Panc1 (cell line): ENCODE results near the gene ITPRIP. TPM values are rescaled to one million over a fixed set of nuclear protein-coding genes. Genes with fewer than 3 reads are reported as not detected.

ENCODE experiments used
- ATAC-seq: fragments of 200-7000 bp; cut with Tn5 transposase; 2 replicates; pipeline ENCODE4 v1.9.1; 2020; ENCODE audit warnings: mild to moderate bottlenecking, moderate library complexity
- BruUV-seq: library from RNA; stranded (reverse); fragments of 400-500 nt; replicated peaks from 2 replicates; lab custom pipeline; 2021; lab: Mats Ljungman, UMichigan
- CTCF ChIA-PET: fragments of 300-600 bp; sonication (Branson Sonifier 250); formaldehyde crosslinking; loops from one replicate; lab custom pipeline; 2022; ENCODE audit warnings: antibody characterized with exemption; lab: Charles Lee
- POLR2A ChIA-PET: fragments of 300-600 bp; sonication (Branson Sonifier 250); formaldehyde crosslinking; loops from one replicate; lab custom pipeline; 2022; ENCODE audit warnings: antibody characterized with exemption; lab: Charles Lee
- DNase-seq: peaks from one replicate; pipeline ENCODE4 v3.0.0-alpha.2; 2010; ENCODE audit warnings: low read depth, low spot score
- H3K27ac ChIP-seq: 2 replicates; pipeline ENCODE4 v1.5.1; 2011; ENCODE audit warnings: mild to moderate bottlenecking, low read length, inconsistent platforms
- H3K27me3 ChIP-seq: fragments of 200-500 bp; sonication (Bioruptor generic); 2 replicates; pipeline ENCODE4 v1.6.0; 2014; ENCODE audit warnings: low read length, inconsistent platforms; ENCODE audit not compliant: control insufficient read depth, insufficient read depth
- H3K36me3 ChIP-seq: fragments of 200-500 bp; sonication (Bioruptor generic); 2 replicates; pipeline ENCODE4 v1.5.1; 2014; ENCODE audit warnings: inconsistent platforms, mild to moderate bottlenecking, low read length, moderate library complexity; ENCODE audit not compliant: control insufficient read depth, insufficient read depth
- H3K4me1 ChIP-seq: 2 replicates; pipeline ENCODE4 v1.5.1; 2011; ENCODE audit warnings: inconsistent platforms, mild to moderate bottlenecking, low read length, moderate library complexity; ENCODE audit not compliant: control insufficient read depth, insufficient read depth
- H3K4me3 ChIP-seq, 2 experiments: 2 replicates each; pipeline ENCODE4 v1.5.1; 2011 to 2012; ENCODE audit warnings: low read depth in 2 of 2, low read length in 2 of 2, mild to moderate bottlenecking in 2 of 2, inconsistent platforms in 1 of 2, moderate library complexity in 1 of 2
- H3K9me3 ChIP-seq: fragments of 200-500 bp; sonication (Bioruptor generic); 2 replicates; pipeline ENCODE4 v1.5.1; 2014; ENCODE audit warnings: low read depth, mild to moderate bottlenecking, inconsistent platforms, low read length, moderate library complexity; ENCODE audit not compliant: control insufficient read depth, insufficient read depth
- CTCF ChIP-seq: fragments of 450-650 bp; IDR thresholded peaks from 2 replicates; pipeline ENCODE4 v1.5.1; 2017; ENCODE audit warnings: mild to moderate bottlenecking
- POLR2AphosphoS5 ChIP-seq: IDR thresholded peaks from 2 replicates; pipeline ENCODE4 v1.6.1; 2012; ENCODE audit warnings: mild to moderate bottlenecking, low read depth, low read length, moderate library complexity
- SIN3A ChIP-seq: IDR thresholded peaks from 2 replicates; pipeline ENCODE4 v1.6.1; 2012; ENCODE audit warnings: low read depth, mild to moderate bottlenecking, low read length, moderate library complexity, borderline replicate concordance; ENCODE audit not compliant: insufficient read depth
- TCF7L2 ChIP-seq: IDR thresholded peaks from 2 replicates; pipeline ENCODE4 v1.6.1; 2011; ENCODE audit warnings: mild to moderate bottlenecking, low read depth, low read length, inconsistent platforms
- in situ Hi-C: cut with HindIII; loops from 2 replicates; pipeline ENCODE4 v1.10.0; 2016; ENCODE audit warnings: low sequenced_read_pairs, low pct_unique_long_range_greater_than_20kb
- intact Hi-C: fragments of 100-400 bp; cut with micrococcal nuclease; formaldehyde crosslinking; loops from one replicate; pipeline ENCODE4 v1.10.0; 2022; ENCODE audit not compliant: unreplicated experiment
- total RNA-seq: library from RNA; stranded (reverse); gene quantifications from one replicate; pipeline ENCODE4 v1.2.1, GENCODE V29; 2021; ENCODE audit not compliant: unreplicated experiment
- TF ChIP-seq, protein P1 (sequence below), 2 experiments: IDR thresholded peaks; 2 replicates each; pipeline ENCODE4 v1.6.1; 2011 to 2012; ENCODE audit warnings: low read depth in 2 of 2, control low read depth in 1 of 2, low read length in 1 of 2, mild to moderate bottlenecking in 1 of 2, moderate library complexity in 1 of 2; ENCODE audit not compliant: insufficient read depth in 1 of 2

Gene ITPRIP
- total RNA-seq, 1 experiment from 2014 or later, result 55.0 TPM

GRCh38 chr10:104324221-104324686, 14.0 kb downstream of the ITPRIP start:
- H3K36me3 ChIP-seq, result no peaks in the 10 kb centered on the region
- ChIA-PET POLR2A (no interaction called here), CTCF (interaction anchor here (1.0 kb wide), 1 partner anchor 19 kb away, joined by 3 read pairs; no protein-coding TSS in a partner anchor)
- no peaks in the 10 kb centered on the region for H3K27me3 ChIP-seq
- H3K27ac ChIP-seq, result 0 out of 2 replicates have a peak overlapping the region, but pooled peaks have one; percentile 18
- intact Hi-C loops, result no loop called here
- TF ChIP-seq, protein P1, sequence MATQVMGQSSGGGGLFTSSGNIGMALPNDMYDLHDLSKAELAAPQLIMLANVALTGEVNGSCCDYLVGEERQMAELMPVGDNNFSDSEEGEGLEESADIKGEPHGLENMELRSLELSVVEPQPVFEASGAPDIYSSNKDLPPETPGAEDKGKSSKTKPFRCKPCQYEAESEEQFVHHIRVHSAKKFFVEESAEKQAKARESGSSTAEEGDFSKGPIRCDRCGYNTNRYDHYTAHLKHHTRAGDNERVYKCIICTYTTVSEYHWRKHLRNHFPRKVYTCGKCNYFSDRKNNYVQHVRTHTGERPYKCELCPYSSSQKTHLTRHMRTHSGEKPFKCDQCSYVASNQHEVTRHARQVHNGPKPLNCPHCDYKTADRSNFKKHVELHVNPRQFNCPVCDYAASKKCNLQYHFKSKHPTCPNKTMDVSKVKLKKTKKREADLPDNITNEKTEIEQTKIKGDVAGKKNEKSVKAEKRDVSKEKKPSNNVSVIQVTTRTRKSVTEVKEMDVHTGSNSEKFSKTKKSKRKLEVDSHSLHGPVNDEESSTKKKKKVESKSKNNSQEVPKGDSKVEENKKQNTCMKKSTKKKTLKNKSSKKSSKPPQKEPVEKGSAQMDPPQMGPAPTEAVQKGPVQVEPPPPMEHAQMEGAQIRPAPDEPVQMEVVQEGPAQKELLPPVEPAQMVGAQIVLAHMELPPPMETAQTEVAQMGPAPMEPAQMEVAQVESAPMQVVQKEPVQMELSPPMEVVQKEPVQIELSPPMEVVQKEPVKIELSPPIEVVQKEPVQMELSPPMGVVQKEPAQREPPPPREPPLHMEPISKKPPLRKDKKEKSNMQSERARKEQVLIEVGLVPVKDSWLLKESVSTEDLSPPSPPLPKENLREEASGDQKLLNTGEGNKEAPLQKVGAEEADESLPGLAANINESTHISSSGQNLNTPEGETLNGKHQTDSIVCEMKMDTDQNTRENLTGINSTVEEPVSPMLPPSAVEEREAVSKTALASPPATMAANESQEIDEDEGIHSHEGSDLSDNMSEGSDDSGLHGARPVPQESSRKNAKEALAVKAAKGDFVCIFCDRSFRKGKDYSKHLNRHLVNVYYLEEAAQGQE (IDR thresholded peaks at IDR 0.05; ENCODE audit: insufficient read depth in 1 of 2, low read depth in 2 of 2, low read length in 1 of 2), result no peak
- TF ChIP-seq POLR2AphosphoS5 (no peak), TCF7L2 (no peak), SIN3A (no peak)
- H3K9me3 ChIP-seq, result no peaks in the 10 kb centered on the region
- H3K4me1 ChIP-seq, result peaks cover 92% of the 10 kb centered on the region
- ATAC-seq (no peak), DNase-seq (no peak)
- BruUV-seq, result no TSS peak
- in situ Hi-C loops, result no loop called here
- no peak overlapping the region for H3K4me3 ChIP-seq

- Histone ChIP-seq H3K9me3 (no peaks in the 10 kb centered on the region), H3K4me1 (peaks cover 92% of the 10 kb centered on the region), H3K27me3 (no peaks in the 10 kb centered on the region), H3K27ac (0 out of 2 replicates have a peak overlapping the region, but pooled peaks have one; percentile 18), H3K36me3 (no peaks in the 10 kb centered on the region), H3K4me3 (no peak overlapping the region)
- BruUV-seq, result no TSS peak
- DNase-seq (no peak), ATAC-seq (no peak)
- no peak for TF ChIP-seq TCF7L2
- no peak for TF ChIP-seq POLR2AphosphoS5
- TF ChIP-seq, protein P1 (IDR thresholded peaks at IDR 0.05; ENCODE audit: insufficient read depth in 1 of 2, low read depth in 2 of 2, low read length in 1 of 2), result no peak
- no peak for TF ChIP-seq CTCF
- TF ChIP-seq SIN3A, result no peak
- intact Hi-C loops, result no loop called here
- in situ Hi-C loops, result no loop called here
- ChIA-PET POLR2A (no interaction called here), CTCF (no interaction called here)
These were observed 14.5 kb downstream of the ITPRIP start for GRCh38 chr10:104323760-104324201.
